ENCODE data around the gene COPS2. TPM values are rescaled to one million over a fixed set of nuclear protein-coding genes. Genes with fewer than 3 reads are reported as not detected.

Gene COPS2
- total RNA-seq, 1 experiment from 2014 or later = 68.6 TPM

- TF ChIP-seq ERG (CRISPR knock-in tag; IDR thresholded peaks at IDR 0.05) (no peak), ZNF425 (CRISPR knock-in tag; conservative IDR thresholded peaks at IDR 0.05) (no peak), ZSCAN18 (CRISPR knock-in tag; IDR thresholded peaks at IDR 0.05) (no peak), E2F5 (CRISPR knock-in tag; IDR thresholded peaks at IDR 0.05) (0 out of 2 replicates have a peak, but pooled peaks have one; percentile 19), NFATC4 (CRISPR knock-in tag; IDR thresholded peaks at IDR 0.05) (no peak), E2F1 (CRISPR knock-in tag; IDR thresholded peaks at IDR 0.05) (no peak), CTCF (IDR thresholded peaks at IDR 0.05) (no peak), EMX1 (CRISPR knock-in tag; IDR thresholded peaks at IDR 0.05) (no peak), ZNF416 (CRISPR knock-in tag; IDR thresholded peaks at IDR 0.05) (no peak), HMGA2 (CRISPR knock-in tag; IDR thresholded peaks at IDR 0.05) (no peak), ZBTB21 (CRISPR knock-in tag; IDR thresholded peaks at IDR 0.05; ENCODE audit: borderline replicate concordance) (no peak), NR1H2 (CRISPR knock-in tag; IDR thresholded peaks at IDR 0.05) (0 out of 2 replicates have a peak, but pooled peaks have one; percentile 35), NFYB (CRISPR knock-in tag; conservative IDR thresholded peaks at IDR 0.05; ENCODE audit: low read depth) (no peak), HMGXB4 (CRISPR knock-in tag; IDR thresholded peaks at IDR 0.05) (peak; percentile 49; the same call in 1 of the 2 replicates), FOXJ3 (CRISPR knock-in tag; IDR thresholded peaks at IDR 0.05; ENCODE audit: borderline replicate concordance) (no peak), USF1 (CRISPR knock-in tag; IDR thresholded peaks at IDR 0.05) (peak; percentile 45; the same call in 1 of the 2 replicates), MXD4 (CRISPR knock-in tag; IDR thresholded peaks at IDR 0.05; ENCODE audit: borderline replicate concordance) (no peak), MAX (CRISPR knock-in tag; IDR thresholded peaks at IDR 0.05) (peak; percentile 72), JUN (CRISPR knock-in tag; IDR thresholded peaks at IDR 0.05) (no peak), ZNF121 (CRISPR knock-in tag; IDR thresholded peaks at IDR 0.05) (no peak), ZNF219 (CRISPR knock-in tag; IDR thresholded peaks at IDR 0.05; ENCODE audit: borderline replicate concordance) (no peak), ZNF532 (CRISPR knock-in tag; IDR thresholded peaks at IDR 0.05; ENCODE audit: borderline replicate concordance) (no peak)
These were observed at the start of gene COPS2 (continued) for GRCh38 chr15:49155110-49155833.
